Measurements from ENCODE around the gene SNAP25.

- TF ChIP-seq CTCF (IDR thresholded peaks at IDR 0.05) (no peak), POLR2AphosphoS5 (IDR thresholded peaks at IDR 0.05; ENCODE audit: insufficient read depth in 1 of 2, low read depth in 1 of 2) (no peak)
Observed at GRCh38 chr20:10180651-10181235, 37.9 kb upstream of the SNAP25 start.

Measured in vagina (tissue), 2 donors.